IMR-90 (cell line): ENCODE measurements around the gene AMOTL1. TPM values are rescaled to one million over a fixed set of nuclear protein-coding genes. Genes with fewer than 3 reads are reported as not detected.

ENCODE experiments used
- ATAC-seq: fragments of 200-7000 bp; cut with Tn5 transposase; 2 replicates; pipeline ENCODE4 v1.9.1; 2020; ENCODE audit warnings: low read depth, mild to moderate bottlenecking, moderate library complexity
- BruUV-seq: library from RNA; stranded (reverse); fragments of 400-500 nt; replicated peaks from 2 replicates; lab custom pipeline; 2021; lab: Mats Ljungman, UMichigan
- CTCF ChIA-PET: fragments of 300-600 bp; formaldehyde crosslinking; extraction: SDS; loops from one replicate; lab custom pipeline; 2021; ENCODE audit warnings: antibody characterized with exemption; lab: Yijun Ruan, JAX
- POLR2A ChIA-PET: fragments of 300-600 bp; sonication (Branson Sonifier 250); formaldehyde crosslinking; loops from one replicate; lab custom pipeline; 2022; ENCODE audit warnings: antibody characterized with exemption; ENCODE audit not compliant: unreplicated experiment; lab: Charles Lee
- DNase-seq: peaks from one replicate; pipeline ENCODE4 v3.0.0; 2013
- H2AFZ ChIP-seq: replicated peaks from 2 replicates; pipeline ENCODE3; 2013; ENCODE audit warnings: low read length, mild to moderate bottlenecking; ENCODE audit not compliant: poor library complexity
- H2AK5ac ChIP-seq: 2 replicates; pipeline ENCODE4 v1.6.1; 2013; ENCODE audit warnings: low read depth, low read length, inconsistent platforms
- H2AK9ac ChIP-seq: replicated peaks from 2 replicates; pipeline ENCODE3; 2013; ENCODE audit warnings: mild to moderate bottlenecking, low read depth, low read length, moderate library complexity; ENCODE audit not compliant: poor library complexity
- H2BK120ac ChIP-seq: 2 replicates; pipeline ENCODE4 v1.6.1; 2013; ENCODE audit warnings: low read depth, low read length, inconsistent platforms
- H2BK15ac ChIP-seq: 3 replicates; pipeline ENCODE4 v1.6.1; 2013; ENCODE audit warnings: low read depth, low read length, inconsistent platforms
- H2BK20ac ChIP-seq: 2 replicates; pipeline ENCODE4 v1.6.1; 2013; ENCODE audit warnings: low read depth, mild to moderate bottlenecking, inconsistent platforms, low read length, moderate library complexity
- H2BK5ac ChIP-seq: 2 replicates; pipeline ENCODE4 v1.6.1; 2013; ENCODE audit warnings: mild to moderate bottlenecking, low read depth, low read length, inconsistent platforms; ENCODE audit not compliant: poor library complexity, severe bottlenecking
- H3K14ac ChIP-seq: replicated peaks from 2 replicates; pipeline ENCODE4 v1.6.1; 2013; ENCODE audit warnings: low read depth, low read length, inconsistent platforms
- H3K18ac ChIP-seq: 2 replicates; pipeline ENCODE4 v1.6.1; 2013; ENCODE audit warnings: low read depth, low read length, control low read depth
- H3K23ac ChIP-seq: 2 replicates; pipeline ENCODE4 v1.6.1; 2013; ENCODE audit warnings: low read depth, low read length, inconsistent platforms
- H3K27ac ChIP-seq: 2 replicates; pipeline ENCODE4 v1.5.1; 2013; ENCODE audit warnings: mild to moderate bottlenecking, control low read depth, low read length; ENCODE audit not compliant: insufficient read depth
- H3K27me3 ChIP-seq: 2 replicates; pipeline ENCODE4 v1.6.1; 2013; ENCODE audit warnings: low read length; ENCODE audit not compliant: control insufficient read depth, insufficient read depth
- H3K36me3 ChIP-seq: 2 replicates; pipeline ENCODE4 v1.6.1; 2013; ENCODE audit warnings: low read length, mixed read lengths; ENCODE audit not compliant: control insufficient read depth, insufficient read depth
- H3K4ac ChIP-seq: 2 replicates; pipeline ENCODE4 v1.6.1; 2013; ENCODE audit warnings: low read depth, low read length, inconsistent platforms
- H3K4me1 ChIP-seq: 2 replicates; pipeline ENCODE4 v1.6.1; 2013; ENCODE audit warnings: low read length, mixed read lengths; ENCODE audit not compliant: control insufficient read depth, insufficient read depth
- H3K4me2 ChIP-seq: 2 replicates; pipeline ENCODE4 v1.6.1; 2013; ENCODE audit warnings: low read depth, mild to moderate bottlenecking, control low read depth, low read length, moderate library complexity
- H3K4me3 ChIP-seq: 2 replicates; pipeline ENCODE4 v1.5.1; 2013; ENCODE audit warnings: low read depth, mild to moderate bottlenecking, control low read depth, low read length, moderate library complexity; ENCODE audit not compliant: insufficient read depth
- H3K56ac ChIP-seq: 2 replicates; pipeline ENCODE4 v1.6.1; 2013; ENCODE audit warnings: low read length, inconsistent platforms; ENCODE audit not compliant: insufficient read depth; ENCODE audit errors: extremely low read depth
- H3K79me1 ChIP-seq, 2 experiments: 2 replicates each; pipeline ENCODE4 v1.6.1; 2013; ENCODE audit warnings: low read length in 2 of 2, inconsistent platforms in 1 of 2, low read depth in 1 of 2
- H3K9ac ChIP-seq: 2 replicates; pipeline ENCODE4 v1.6.1; 2013; ENCODE audit warnings: low read depth, low read length, control low read depth
- H3K9me1 ChIP-seq: 2 replicates; pipeline ENCODE4 v1.6.1; 2013; ENCODE audit warnings: low read length, inconsistent platforms; ENCODE audit not compliant: insufficient read depth
- H3K9me3 ChIP-seq: 2 replicates; pipeline ENCODE4 v1.6.1; 2013; ENCODE audit warnings: low read length; ENCODE audit not compliant: control insufficient read depth, insufficient read depth
- H4K20me1 ChIP-seq: 2 replicates; pipeline ENCODE4 v1.6.1; 2013; ENCODE audit warnings: low read length, inconsistent platforms; ENCODE audit not compliant: insufficient read depth
- H4K5ac ChIP-seq: 2 replicates; pipeline ENCODE4 v1.6.1; 2013; ENCODE audit warnings: mild to moderate bottlenecking, low read depth, low read length, control low read depth
- H4K8ac ChIP-seq, 2 experiments: 2 replicates each; pipeline ENCODE4 v1.6.1; 2013; ENCODE audit warnings: low read depth in 2 of 2, low read length in 2 of 2, control low read depth in 1 of 2, inconsistent platforms in 1 of 2
- H4K91ac ChIP-seq: 2 replicates; pipeline ENCODE4 v1.6.1; 2013; ENCODE audit warnings: low read depth, low read length, inconsistent platforms; ENCODE audit not compliant: insufficient read depth
- BHLHE40 ChIP-seq: fragments of 150-350 bp; IDR thresholded peaks from 2 replicates; pipeline ENCODE4 v1.6.1; 2016; ENCODE audit warnings: mild to moderate bottlenecking, low read depth, low read length
- MAFK ChIP-seq: IDR thresholded peaks from 2 replicates; pipeline ENCODE4 v1.6.1; 2012; ENCODE audit warnings: low read depth, low read length, improper control_type of control experiment
- MAZ ChIP-seq: IDR thresholded peaks from 2 replicates; pipeline ENCODE4 v1.6.1; 2012; ENCODE audit warnings: low read depth, mild to moderate bottlenecking, low read length, improper control_type of control experiment, moderate library complexity, borderline replicate concordance
- RCOR1 ChIP-seq: IDR thresholded peaks from 2 replicates; pipeline ENCODE4 v1.6.1; 2012; ENCODE audit warnings: mild to moderate bottlenecking, low read length, improper control_type of control experiment; ENCODE audit not compliant: insufficient replicate concordance
- RFX5 ChIP-seq: IDR thresholded peaks from 2 replicates; pipeline ENCODE4 v1.8.0; 2012; ENCODE audit warnings: low read depth, mild to moderate bottlenecking, low read length, moderate library complexity
- WGBS, 2 experiments: methylation state at CpG; one replicate each; pipeline versions ENCODE4 v1.1.5 to v1.1.7; 2013; ENCODE audit warnings: missing lambda C conversion rate in 2 of 2; ENCODE audit not compliant: insufficient read length in 1 of 2; ENCODE audit errors: extremely low coverage in 2 of 2; 5-methylcytosine and 5-hydroxymethylcytosine counted together
- dilution Hi-C: fragments of 300-500 bp; cut with HindIII; formaldehyde crosslinking; loops from one replicate; pipeline ENCODE4 v1.14.3; 2018; ENCODE audit warnings: low sequenced_read_pairs; ENCODE audit not compliant: unreplicated experiment
- in situ Hi-C: fragments of 300-500 bp; cut with MboI; formaldehyde crosslinking; loops from 3 replicates; pipeline ENCODE4 v1.14.3; 2019; ENCODE audit warnings: low sequenced_read_pairs, inconsistent platforms, mixed read lengths
- intact Hi-C: fragments of 100-400 bp; cut with micrococcal nuclease; formaldehyde crosslinking; loops from 2 replicates; pipeline ENCODE4 v1.10.0; 2022
- polyA plus RNA-seq, 3 experiments: library from polyadenylated mRNA; depleted of rRNA; stranded (reverse); fragments of >200 nt; gene quantifications; 2 replicates each; pipeline ENCODE4 v1.2.3, GENCODE V29; 2012; ENCODE audit warnings: low replicate concordance in 1 of 3
- total RNA-seq: library from RNA; depleted of rRNA; stranded (reverse); fragments of >200 nt; gene quantifications from 2 replicates; pipeline ENCODE4 v1.2.3, GENCODE V29; 2012
- TF ChIP-seq, protein P1 (sequence below): conservative IDR thresholded peaks from 2 replicates; pipeline ENCODE4 v1.5.1; 2012; ENCODE audit warnings: mild to moderate bottlenecking, low read depth, low read length, improper control_type of control experiment

The AMOTL1 gene
- total and polyA plus RNA-seq, 2 of the 4 experiments (the other 2 are of a cell fraction), result 18.6 to 49.5 TPM

DNA sequence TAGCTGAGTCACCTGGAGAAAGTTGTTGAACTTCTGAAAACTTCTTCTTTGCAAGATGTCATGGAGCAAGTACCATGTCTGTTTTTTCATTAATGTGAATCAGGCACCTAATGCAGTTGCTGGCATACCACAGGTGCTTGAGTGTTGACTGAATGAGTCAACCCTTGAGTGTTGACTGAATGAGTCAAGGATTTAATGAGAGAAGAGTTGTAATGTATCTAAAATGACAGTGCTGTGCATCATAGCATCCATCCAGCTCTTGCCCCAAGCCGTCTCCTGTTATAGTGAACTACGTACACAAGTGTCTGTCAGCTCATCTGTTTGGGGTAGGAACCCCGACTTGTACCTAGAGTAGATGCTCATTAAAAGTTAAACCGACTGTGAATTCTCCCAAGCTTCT is 112.1 kb downstream of the AMOTL1 start:
- H3K9ac ChIP-seq, result no peak overlapping the region
- H3K56ac ChIP-seq, result no peak overlapping the region
- H2BK20ac ChIP-seq, result no peak overlapping the region
- H3K36me3 ChIP-seq, result peaks cover 55% of the 10 kb centered on the region
- H4K8ac ChIP-seq, result no peak overlapping the region
- H4K5ac ChIP-seq, result no peak overlapping the region
- peaks cover 15% of the 10 kb centered on the region for H3K4me1 ChIP-seq
- H3K23ac ChIP-seq, result no peak overlapping the region
- no peak overlapping the region for H2BK120ac ChIP-seq
- no peak overlapping the region for H4K91ac ChIP-seq
- no peaks in the 10 kb centered on the region for H4K20me1 ChIP-seq
- no TSS peak for BruUV-seq
- no peak overlapping the region for H3K4me2 ChIP-seq
- H3K9me1 ChIP-seq, result peaks cover 27% of the 10 kb centered on the region
- in situ Hi-C loops (loop anchor here (5.0 kb wide), 1 partner anchor 258 kb away; no protein-coding TSS in a partner anchor), dilution Hi-C loops (no loop called here), intact Hi-C loops (no loop called here)
- peaks cover 13 to 48% of the 10 kb centered on the region in 2 experiments; a peak in 3 of 4 replicates for H3K79me1 ChIP-seq
- TF ChIP-seq BHLHE40 (no peak), RFX5 (no peak), MAZ (no peak), RCOR1 (no peak), MAFK (no peak)
- TF ChIP-seq, protein P1, sequence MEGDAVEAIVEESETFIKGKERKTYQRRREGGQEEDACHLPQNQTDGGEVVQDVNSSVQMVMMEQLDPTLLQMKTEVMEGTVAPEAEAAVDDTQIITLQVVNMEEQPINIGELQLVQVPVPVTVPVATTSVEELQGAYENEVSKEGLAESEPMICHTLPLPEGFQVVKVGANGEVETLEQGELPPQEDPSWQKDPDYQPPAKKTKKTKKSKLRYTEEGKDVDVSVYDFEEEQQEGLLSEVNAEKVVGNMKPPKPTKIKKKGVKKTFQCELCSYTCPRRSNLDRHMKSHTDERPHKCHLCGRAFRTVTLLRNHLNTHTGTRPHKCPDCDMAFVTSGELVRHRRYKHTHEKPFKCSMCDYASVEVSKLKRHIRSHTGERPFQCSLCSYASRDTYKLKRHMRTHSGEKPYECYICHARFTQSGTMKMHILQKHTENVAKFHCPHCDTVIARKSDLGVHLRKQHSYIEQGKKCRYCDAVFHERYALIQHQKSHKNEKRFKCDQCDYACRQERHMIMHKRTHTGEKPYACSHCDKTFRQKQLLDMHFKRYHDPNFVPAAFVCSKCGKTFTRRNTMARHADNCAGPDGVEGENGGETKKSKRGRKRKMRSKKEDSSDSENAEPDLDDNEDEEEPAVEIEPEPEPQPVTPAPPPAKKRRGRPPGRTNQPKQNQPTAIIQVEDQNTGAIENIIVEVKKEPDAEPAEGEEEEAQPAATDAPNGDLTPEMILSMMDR, result no peak
- CTCF ChIA-PET, result interaction anchor here (0.6 kb wide), 1 partner anchor 349 kb away, joined by 8 read pairs; no protein-coding TSS in a partner anchor
- no peak overlapping the region for H2AK9ac ChIP-seq
- H3K27me3 ChIP-seq, result no peaks in the 10 kb centered on the region
- no peak overlapping the region for H2AFZ ChIP-seq
- no peak for ATAC-seq
- H3K9me3 ChIP-seq, result no peaks in the 10 kb centered on the region
- POLR2A ChIA-PET, result no interaction called here
- no CpG with 5 or more reads among the region's 4 CpGs for WGBS, 2 experiments
- H3K18ac ChIP-seq, result no peak overlapping the region
- DNase-seq, result peak; percentile 51
- no peak overlapping the region for H3K14ac ChIP-seq
- H2BK5ac ChIP-seq, result no peak overlapping the region
- H2AK5ac ChIP-seq, result no peak overlapping the region
- H2BK15ac ChIP-seq, result no peak overlapping the region
- H3K4ac ChIP-seq, result no peak overlapping the region
- H3K4me3 ChIP-seq, result no peak overlapping the region
- H3K27ac ChIP-seq, result no peak overlapping the region
